Neural crest cell (in vitro differentiated cells): ENCODE data around the gene NTN4. TPM values are rescaled to one million over a fixed set of nuclear protein-coding genes. Genes with fewer than 3 reads are reported as not detected.

ENCODE experiments used
- DNase-seq: peaks from one replicate; pipeline ENCODE4 v3.0.0; 2021; ENCODE audit warnings: low read depth, mixed read lengths, low spot score
- H3K27ac Mint-ChIP-seq: one replicate; pipeline ENCODE4 v1.8.0; 2021; ENCODE audit warnings: mild to moderate bottlenecking, mixed read lengths; ENCODE audit not compliant: unreplicated experiment
- H3K27me3 Mint-ChIP-seq: 2 replicates; pipeline ENCODE4 v1.8.0; 2021; ENCODE audit warnings: low read depth, mild to moderate bottlenecking, mixed read lengths
- H3K36me3 Mint-ChIP-seq: 2 replicates; pipeline ENCODE4 v1.8.0; 2021; ENCODE audit warnings: low read depth, mild to moderate bottlenecking, mixed read lengths
- H3K4me1 Mint-ChIP-seq: 2 replicates; pipeline ENCODE4 v1.8.0; 2021; ENCODE audit warnings: mixed read lengths
- H3K4me3 Mint-ChIP-seq: one replicate; pipeline ENCODE4 v1.8.0; 2021; ENCODE audit warnings: mild to moderate bottlenecking, mixed read lengths
- H3K9me3 Mint-ChIP-seq: 2 replicates; pipeline ENCODE4 v1.8.0; 2021; ENCODE audit warnings: mixed read lengths
- total RNA-seq: library from RNA; stranded (reverse); gene quantifications from 2 replicates; pipeline ENCODE4 v1.2.1, GENCODE V29; 2021
- TF ChIP-seq, protein P1 (sequence below): fragments of 200-600 bp; sonication (generic); conservative IDR thresholded peaks from 2 replicates; pipeline ENCODE4 v1.5.0; 2021; ENCODE audit warnings: antibody characterized with exemption, mild to moderate bottlenecking

Gene NTN4
- total RNA-seq, 1 donor from 2014 or later = 6.0 TPM

DNA sequence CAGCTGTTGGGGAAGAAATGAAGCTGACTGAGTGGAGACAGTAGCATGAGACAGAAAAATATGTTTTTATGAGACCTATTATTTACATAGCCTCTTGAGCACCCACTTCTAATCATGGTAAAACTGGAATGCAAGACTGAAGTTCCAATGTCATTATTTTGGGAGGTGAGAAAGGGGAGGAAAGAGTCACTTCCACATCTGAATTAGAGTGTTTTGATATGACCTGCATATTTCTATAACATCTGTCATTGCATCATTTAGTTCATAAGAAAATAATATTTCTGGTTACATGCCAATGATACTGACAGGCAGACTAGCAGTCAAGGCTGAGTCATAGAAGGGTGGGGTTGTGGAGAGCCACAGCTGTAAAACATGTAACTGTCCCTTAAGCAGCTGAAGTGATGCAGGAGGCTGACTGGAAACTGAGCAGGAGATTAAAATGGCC, 26.7 kb downstream of the NTN4 start:
- no peak for DNase-seq
- H3K36me3 Mint-ChIP-seq = peaks cover 6% of the 10 kb centered on the region
- TF ChIP-seq, protein P1, sequence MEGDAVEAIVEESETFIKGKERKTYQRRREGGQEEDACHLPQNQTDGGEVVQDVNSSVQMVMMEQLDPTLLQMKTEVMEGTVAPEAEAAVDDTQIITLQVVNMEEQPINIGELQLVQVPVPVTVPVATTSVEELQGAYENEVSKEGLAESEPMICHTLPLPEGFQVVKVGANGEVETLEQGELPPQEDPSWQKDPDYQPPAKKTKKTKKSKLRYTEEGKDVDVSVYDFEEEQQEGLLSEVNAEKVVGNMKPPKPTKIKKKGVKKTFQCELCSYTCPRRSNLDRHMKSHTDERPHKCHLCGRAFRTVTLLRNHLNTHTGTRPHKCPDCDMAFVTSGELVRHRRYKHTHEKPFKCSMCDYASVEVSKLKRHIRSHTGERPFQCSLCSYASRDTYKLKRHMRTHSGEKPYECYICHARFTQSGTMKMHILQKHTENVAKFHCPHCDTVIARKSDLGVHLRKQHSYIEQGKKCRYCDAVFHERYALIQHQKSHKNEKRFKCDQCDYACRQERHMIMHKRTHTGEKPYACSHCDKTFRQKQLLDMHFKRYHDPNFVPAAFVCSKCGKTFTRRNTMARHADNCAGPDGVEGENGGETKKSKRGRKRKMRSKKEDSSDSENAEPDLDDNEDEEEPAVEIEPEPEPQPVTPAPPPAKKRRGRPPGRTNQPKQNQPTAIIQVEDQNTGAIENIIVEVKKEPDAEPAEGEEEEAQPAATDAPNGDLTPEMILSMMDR = no peak
- no peak overlapping the region for H3K4me3 Mint-ChIP-seq
- peaks cover 8% of the 10 kb centered on the region for H3K9me3 Mint-ChIP-seq
- H3K27ac Mint-ChIP-seq = no peak overlapping the region
- no peaks in the 10 kb centered on the region for H3K4me1 Mint-ChIP-seq
- peaks cover 2% of the 10 kb centered on the region for H3K27me3 Mint-ChIP-seq

- H3K27me3 Mint-ChIP-seq = peaks cover 2% of the 10 kb centered on the region
- no peak overlapping the region for H3K4me3 Mint-ChIP-seq
- H3K9me3 Mint-ChIP-seq = peaks cover 8% of the 10 kb centered on the region
- no peaks in the 10 kb centered on the region for H3K4me1 Mint-ChIP-seq
- peaks cover 6% of the 10 kb centered on the region for H3K36me3 Mint-ChIP-seq
- H3K27ac Mint-ChIP-seq = no peak overlapping the region
- no peak for DNase-seq
- TF ChIP-seq, protein P1 = no peak
These were observed 28.3 kb downstream of the NTN4 start for GRCh38 chr12:95762123-95762785.

DNA sequence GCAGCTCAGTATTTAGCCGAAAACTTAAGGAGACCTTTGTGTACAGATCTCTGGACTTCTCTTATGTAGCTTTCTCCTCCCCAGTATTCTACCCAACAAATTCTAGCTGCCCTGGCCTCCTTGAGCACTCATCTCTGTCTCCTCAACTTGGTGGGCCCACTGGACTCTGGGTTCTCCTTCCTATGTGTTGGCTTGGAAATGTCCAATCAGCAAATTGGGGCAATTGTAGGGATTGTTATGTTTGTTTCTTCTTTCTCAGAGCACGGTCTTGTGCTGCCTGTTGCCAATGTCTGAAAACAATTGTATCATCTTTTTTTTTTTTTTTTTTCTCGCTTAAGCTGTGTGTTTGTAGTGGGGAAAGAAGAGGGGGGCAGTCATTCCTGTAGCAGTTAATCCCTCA, 30.2 kb downstream of the NTN4 start:
- no peak for DNase-seq
- H3K27me3 Mint-ChIP-seq = peaks cover 2% of the 10 kb centered on the region
- peaks cover 8% of the 10 kb centered on the region for H3K9me3 Mint-ChIP-seq
- H3K27ac Mint-ChIP-seq = no peak overlapping the region
- TF ChIP-seq, protein P1 = no peak
- H3K4me1 Mint-ChIP-seq = no peaks in the 10 kb centered on the region
- H3K4me3 Mint-ChIP-seq = no peak overlapping the region
- H3K36me3 Mint-ChIP-seq = peaks cover 6% of the 10 kb centered on the region

- Mint-ChIP-seq H3K9me3 (peaks cover 8% of the 10 kb centered on the region), H3K27ac (no peak overlapping the region), H3K4me1 (no peaks in the 10 kb centered on the region), H3K36me3 (peaks cover 6% of the 10 kb centered on the region), H3K4me3 (no peak overlapping the region), H3K27me3 (peaks cover 2% of the 10 kb centered on the region)
- TF ChIP-seq, protein P1 = no peak
- DNase-seq = no peak
These were observed 30.8 kb downstream of the NTN4 start for GRCh38 chr12:95759718-95760117.

DNA sequence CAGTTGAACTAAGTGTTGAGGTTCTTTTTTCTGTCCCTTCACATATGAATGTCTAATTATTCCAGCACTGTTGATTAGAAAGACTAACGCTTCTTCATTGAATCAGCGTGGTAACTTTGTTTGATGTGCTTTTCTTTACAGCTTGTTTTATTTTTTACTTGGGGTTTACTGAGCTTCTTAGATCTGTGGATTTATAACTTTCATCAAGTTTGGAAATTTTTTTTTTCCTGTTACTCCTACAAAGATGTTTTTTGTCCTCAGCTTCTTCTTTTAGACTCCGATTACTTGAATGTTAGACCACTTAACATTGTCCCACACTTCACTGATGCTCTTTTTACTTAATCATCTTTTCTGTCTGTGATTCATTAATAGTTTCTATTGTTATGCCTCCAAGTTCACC, 31.5 kb downstream of the NTN4 start:
- no peak for DNase-seq
- Mint-ChIP-seq H3K9me3 (peaks cover 8% of the 10 kb centered on the region), H3K4me1 (no peaks in the 10 kb centered on the region)

More for the DNA sequence above, 31.5 kb downstream of the NTN4 start:
- peaks cover 6% of the 10 kb centered on the region for H3K36me3 Mint-ChIP-seq
- H3K27me3 Mint-ChIP-seq = peaks cover 2% of the 10 kb centered on the region
- H3K4me3 Mint-ChIP-seq = no peak overlapping the region
- no peak overlapping the region for H3K27ac Mint-ChIP-seq
- TF ChIP-seq, protein P1 = no peak
